Thyroid gland (tissue), 4 donors: Measurements from ENCODE around the gene TAAR9.

Experiments used
- POLR2A ChIP-seq, 2 donors: fragments of 450-650 bp; IDR thresholded peaks; one replicate each; pipeline ENCODE4 v1.6.1; 2017; ENCODE audit warnings: antibody characterized with exemption in 2 of 2, mild to moderate bottlenecking in 2 of 2, moderate library complexity in 1 of 2
- TF ChIP-seq, protein P1 (sequence below), 6 experiments: fragments of 200-600 bp in 3 of 6; fragments of 450-650 bp in 3 of 6; sonication (generic) in 3 of 6; IDR thresholded peaks; one replicate each; pipeline ENCODE4 v1.5.1; 2016 to 2019; ENCODE audit warnings: antibody characterized with exemption in 6 of 6, mild to moderate bottlenecking in 2 of 6, inconsistent platforms in 1 of 6, moderate library complexity in 1 of 6

GRCh38 chr6:132494954-132495353, 43.1 kb upstream of the TAAR9 start:
- TF ChIP-seq, protein P1, sequence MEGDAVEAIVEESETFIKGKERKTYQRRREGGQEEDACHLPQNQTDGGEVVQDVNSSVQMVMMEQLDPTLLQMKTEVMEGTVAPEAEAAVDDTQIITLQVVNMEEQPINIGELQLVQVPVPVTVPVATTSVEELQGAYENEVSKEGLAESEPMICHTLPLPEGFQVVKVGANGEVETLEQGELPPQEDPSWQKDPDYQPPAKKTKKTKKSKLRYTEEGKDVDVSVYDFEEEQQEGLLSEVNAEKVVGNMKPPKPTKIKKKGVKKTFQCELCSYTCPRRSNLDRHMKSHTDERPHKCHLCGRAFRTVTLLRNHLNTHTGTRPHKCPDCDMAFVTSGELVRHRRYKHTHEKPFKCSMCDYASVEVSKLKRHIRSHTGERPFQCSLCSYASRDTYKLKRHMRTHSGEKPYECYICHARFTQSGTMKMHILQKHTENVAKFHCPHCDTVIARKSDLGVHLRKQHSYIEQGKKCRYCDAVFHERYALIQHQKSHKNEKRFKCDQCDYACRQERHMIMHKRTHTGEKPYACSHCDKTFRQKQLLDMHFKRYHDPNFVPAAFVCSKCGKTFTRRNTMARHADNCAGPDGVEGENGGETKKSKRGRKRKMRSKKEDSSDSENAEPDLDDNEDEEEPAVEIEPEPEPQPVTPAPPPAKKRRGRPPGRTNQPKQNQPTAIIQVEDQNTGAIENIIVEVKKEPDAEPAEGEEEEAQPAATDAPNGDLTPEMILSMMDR (IDR thresholded peaks at IDR 0.05) = no peak
- TF ChIP-seq POLR2A (IDR thresholded peaks at IDR 0.05) = no peak
